Dedifferentiated amniotic fluid mesenchymal stem cell (primary cell): ENCODE measurements around the gene DCAF6.
A peak's percentile ranks its signal among the peaks of the same experiment; 100 is the strongest.
"Not testable (repeated sequence)": the region's sequence is repeated elsewhere in the genome, so short reads cannot be mapped to it uniquely, and the experiment has no call there.

Experiments used
- DNase-seq: peaks from one replicate; pipeline ENCODE4 v3.0.0-alpha.2; 2016; ENCODE audit errors: extremely low spot score

The DCAF6 gene

GRCh38 chr1:168031627-168032026 lies 95.1 kb downstream of the DCAF6 start:
- no peak for DNase-seq

- no peak for DNase-seq
These were observed 95.5 kb downstream of the DCAF6 start for GRCh38 chr1:168032029-168032428.

DNA sequence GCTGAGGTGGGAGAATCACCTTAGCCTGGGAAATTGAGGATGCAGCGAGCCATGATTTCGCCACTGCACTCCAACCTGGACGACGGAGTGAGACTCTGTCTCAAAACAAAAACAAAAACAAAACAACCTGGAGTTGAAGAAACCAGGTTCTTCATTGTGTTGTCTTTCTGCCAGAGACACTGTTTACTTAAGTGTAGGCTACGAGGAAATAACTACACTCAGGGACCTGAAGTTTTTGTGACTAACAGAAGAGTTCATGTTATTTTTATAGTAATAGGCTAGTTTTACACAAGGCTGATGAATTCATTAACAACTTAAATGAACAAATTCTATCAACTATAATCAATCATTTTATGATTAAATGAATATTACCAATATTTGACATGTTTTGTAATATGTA lies 98.9 kb downstream of the DCAF6 start:
- DNase-seq, result no peak

- no peak for DNase-seq
These were observed 105.9 kb downstream of the DCAF6 start for GRCh38 chr1:168042362-168042761.

DNA sequence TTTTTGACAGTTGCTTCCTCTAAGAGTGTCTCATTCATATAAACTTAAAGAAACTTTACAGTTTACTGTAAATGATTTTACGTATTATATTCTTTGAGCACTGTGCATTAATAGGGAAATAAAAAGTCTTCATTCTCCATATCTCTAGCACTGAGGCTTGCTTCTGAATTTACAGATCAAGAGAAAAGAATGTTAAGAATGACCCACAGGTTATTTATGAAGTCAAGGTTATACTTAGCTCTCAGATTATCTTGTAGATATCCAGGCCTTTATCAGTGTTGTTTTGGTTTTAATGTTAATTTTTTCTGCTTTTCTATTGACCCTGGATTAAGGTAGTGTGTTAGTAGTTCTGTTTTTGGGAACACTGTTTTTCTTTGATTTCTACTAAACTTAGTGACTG lies 108.8 kb downstream of the DCAF6 start:
- DNase-seq, result no peak

DNA sequence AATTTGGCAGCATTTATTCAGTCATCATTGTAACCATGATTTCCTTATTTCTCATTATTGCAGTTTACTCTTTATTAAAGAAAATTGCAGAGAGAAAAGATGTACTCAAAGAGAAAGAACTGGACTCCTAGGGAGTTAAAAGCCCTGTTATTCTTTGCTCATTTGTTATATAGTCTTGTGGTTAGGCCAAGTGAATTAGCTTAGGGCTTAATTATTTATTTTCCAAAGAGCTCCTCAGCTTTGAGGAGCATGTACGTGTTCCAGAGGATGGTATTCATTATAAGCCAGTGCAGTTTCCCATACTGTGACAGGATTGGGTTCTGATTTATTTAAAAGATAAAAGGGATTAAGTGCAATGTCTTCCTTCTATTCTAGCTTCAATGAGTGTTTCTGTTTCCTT lies 113.8 kb downstream of the DCAF6 start:
- DNase-seq, result no peak

GRCh38 chr1:168050880-168051279 lies 114.4 kb downstream of the DCAF6 start:
- DNase-seq, result no peak

DNA sequence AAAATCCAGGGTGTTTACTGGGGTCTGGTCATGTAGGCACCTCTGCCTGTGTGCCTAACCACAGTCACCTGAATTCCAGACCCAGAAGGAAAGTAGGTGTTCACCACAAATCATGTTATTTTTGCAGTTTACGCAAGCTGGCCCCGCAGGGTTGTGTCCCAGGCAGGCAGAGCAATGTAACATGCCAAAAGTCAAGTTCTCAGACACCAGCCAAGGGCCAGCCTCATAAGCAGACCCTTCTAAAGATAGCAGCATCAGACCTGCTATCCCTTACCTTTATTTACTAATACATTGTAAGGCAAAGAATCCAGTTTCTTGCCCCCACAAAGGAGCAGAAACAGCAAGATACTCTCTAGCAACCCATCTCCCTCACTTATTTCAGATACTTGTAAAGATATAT lies 117.2 kb downstream of the DCAF6 start:
- DNase-seq, result no peak

GRCh38 chr1:168054117-168054516 lies 117.6 kb downstream of the DCAF6 start:
- DNase-seq, result no peak

- not testable (repeated sequence) for DNase-seq
These were observed 119.7 kb downstream of the DCAF6 start for GRCh38 chr1:168056152-168056551.

DNA sequence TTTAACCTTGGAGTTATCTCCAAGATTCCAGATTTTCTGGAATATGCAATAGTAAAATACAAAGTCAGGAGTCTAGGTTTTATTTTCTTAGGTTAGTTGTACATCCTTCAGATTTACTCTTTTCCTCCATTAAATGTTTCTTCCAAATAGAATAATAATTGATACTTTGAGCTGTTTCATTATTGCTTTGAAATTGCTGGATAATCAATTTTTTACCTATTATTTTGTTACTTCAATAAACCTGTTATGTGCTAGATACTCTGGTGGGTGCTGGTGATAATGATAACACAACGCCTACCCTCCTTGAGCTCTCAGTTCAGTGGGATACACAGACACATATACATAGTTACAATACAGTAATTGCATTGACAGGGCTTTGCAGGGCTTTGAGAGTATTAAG lies 120.9 kb downstream of the DCAF6 start:
- DNase-seq, result no peak

DNA sequence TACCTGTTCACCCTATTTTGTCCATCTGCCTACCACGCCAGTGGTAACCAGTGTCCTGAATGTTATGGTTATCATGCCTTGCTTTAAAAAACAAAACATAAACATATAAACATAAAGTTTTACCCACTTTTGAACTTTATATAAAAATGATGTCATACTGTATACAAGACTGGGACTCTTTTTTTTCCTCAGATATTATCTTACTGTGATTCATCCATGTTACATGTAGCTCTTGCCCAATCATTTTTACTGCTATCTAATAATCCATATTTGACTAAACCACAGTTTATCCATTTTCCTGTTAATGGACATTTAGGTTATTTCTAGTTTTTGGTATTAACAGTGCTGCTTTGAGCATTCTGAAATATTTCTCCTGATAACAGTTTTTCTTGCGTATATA lies 121.4 kb downstream of the DCAF6 start:
- no peak for DNase-seq

DNA sequence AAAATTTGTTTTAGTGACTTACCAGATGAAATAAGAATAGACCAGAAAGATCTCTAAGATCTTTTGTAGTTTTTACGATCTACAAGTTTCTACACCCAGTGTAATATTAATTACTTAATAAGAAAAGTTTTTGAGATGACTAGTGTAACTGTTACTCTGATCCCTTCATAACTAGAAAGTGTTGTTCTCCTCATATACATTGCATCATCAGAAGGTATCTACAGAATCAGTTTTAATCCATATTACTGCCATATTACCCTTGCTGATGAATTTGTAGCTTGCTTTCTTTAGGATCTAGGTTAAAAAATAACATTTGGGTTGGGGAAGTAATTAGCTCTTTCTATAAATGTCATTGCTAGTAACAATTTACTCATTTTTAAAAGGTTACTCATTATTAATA lies 127.7 kb downstream of the DCAF6 start:
- no peak for DNase-seq

GRCh38 chr1:168065506-168065905 lies 129.0 kb downstream of the DCAF6 start:
- DNase-seq, result no peak

DNA sequence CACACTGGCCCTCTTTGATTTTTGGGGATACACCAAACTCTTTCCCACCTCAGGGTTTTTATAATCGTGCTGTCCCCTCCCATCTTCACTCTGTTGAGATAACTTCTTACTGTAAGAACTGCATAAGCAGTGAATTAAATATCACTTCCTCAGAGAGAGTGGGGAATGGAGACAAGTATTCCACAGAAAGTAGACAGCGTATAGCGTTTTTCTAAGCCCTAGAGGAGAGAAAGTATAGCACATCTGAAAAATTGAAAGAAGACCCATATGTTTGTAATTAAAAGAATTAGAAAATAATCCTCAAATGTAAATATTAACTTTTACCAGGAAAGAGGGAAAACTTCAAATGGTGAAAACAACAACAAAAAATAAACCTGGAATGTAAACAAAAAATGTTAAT lies 132.9 kb downstream of the DCAF6 start:
- no peak for DNase-seq

DNA sequence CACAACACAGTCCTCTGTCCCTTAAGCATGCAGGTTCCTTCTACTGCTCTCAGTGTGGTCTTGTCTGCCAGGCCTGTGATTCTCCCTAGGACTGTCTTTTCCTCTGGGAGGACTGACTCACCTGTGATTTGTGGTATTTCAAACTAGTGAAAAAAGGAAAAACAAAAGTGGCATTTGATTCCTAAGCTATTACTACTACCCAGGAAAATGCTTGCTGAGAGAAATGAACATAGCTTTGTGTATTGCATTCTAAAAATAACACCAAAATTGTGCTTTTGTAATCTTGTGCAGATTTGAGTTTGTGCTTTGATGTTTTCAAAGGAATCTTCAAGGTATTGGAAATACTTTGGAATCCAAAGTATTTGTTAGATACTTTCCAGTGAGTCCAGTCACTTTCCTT lies 143.3 kb downstream of the DCAF6 start:
- DNase-seq, result no peak

GRCh38 chr1:168081373-168082007 lies 145.0 kb downstream of the DCAF6 start:
- DNase-seq, result peak; percentile 40

DNA sequence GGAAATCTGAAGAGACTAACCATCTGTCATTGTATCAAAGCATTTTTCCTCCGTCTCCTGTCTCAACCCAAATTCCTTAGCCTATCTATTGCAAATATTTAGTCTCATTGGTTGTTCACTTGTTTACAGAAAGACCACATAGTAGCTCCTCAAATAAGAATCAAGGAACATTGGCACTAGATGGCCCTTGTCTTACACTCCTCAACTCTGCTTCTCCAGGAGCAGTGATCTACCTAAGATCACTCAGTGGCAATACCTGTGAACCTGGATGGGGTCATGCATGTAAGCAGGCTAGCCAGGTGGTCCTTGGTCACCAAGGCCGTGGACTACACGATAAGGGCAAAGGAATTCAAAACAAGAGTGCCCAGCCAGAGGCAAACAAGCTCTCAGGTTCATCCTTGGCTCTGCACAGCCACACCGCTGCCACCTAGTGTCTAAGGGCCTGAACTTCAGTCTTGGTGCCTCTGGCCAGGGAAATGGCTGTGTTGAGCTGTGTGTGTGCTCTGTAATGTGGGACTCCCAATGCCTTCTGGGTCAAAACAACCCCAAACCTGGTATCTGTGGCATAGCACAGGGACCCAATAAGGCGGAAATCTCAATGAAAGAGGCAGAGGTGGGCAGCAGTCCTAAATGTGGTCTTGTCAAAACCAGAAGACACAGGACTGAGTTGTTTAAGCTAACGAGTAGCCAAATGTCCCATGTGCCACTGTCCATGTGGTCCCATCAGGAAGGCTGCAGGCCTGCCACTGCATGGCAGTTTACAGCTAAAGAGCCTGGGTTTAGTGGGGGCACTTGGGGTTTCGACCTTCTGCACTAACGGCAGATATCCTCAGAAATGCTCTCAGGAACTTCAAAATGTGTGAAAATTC lies 145.8 kb downstream of the DCAF6 start:
- peak; percentile 66 for DNase-seq

DNA sequence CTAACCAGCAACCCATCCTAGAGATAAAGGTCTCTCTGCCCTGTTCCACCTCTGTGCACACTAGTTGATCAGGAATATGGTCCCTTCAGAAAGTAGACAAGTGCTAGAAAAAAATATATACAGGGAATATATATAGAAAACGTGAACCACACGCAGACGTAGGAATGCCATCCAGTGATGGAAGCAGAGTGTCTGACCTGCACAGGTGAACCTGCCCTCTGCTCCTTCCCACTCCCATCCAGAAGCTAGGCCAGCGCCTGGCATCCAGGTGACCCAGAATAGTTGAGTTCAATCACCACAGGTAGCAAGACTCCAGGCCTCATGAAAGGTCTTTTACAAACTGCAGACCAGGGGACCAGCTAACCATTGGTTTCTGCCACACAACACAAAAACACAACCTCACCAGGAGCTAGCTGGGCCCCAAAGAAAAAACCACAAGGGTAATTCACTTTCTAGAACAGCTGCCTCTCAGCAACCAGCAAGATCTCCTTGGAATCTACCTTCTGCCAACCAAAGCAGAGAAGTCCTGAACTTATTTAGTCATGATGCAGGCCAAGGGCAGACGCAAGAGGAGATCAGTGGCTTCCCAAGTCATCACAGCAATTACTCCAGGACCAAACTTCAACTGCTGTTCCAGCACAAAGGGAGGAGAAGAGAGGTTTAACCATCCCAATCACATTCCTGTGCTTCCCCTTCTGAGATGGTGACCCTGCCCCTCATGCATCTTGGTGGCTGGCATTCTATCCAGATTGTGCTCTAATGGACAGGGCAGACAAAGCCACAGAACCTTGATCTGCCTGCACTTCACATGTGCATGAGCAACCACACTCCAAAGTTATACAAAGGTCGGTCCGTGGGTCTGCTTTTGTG lies 147.2 kb downstream of the DCAF6 start:
- no peak for DNase-seq

DNA sequence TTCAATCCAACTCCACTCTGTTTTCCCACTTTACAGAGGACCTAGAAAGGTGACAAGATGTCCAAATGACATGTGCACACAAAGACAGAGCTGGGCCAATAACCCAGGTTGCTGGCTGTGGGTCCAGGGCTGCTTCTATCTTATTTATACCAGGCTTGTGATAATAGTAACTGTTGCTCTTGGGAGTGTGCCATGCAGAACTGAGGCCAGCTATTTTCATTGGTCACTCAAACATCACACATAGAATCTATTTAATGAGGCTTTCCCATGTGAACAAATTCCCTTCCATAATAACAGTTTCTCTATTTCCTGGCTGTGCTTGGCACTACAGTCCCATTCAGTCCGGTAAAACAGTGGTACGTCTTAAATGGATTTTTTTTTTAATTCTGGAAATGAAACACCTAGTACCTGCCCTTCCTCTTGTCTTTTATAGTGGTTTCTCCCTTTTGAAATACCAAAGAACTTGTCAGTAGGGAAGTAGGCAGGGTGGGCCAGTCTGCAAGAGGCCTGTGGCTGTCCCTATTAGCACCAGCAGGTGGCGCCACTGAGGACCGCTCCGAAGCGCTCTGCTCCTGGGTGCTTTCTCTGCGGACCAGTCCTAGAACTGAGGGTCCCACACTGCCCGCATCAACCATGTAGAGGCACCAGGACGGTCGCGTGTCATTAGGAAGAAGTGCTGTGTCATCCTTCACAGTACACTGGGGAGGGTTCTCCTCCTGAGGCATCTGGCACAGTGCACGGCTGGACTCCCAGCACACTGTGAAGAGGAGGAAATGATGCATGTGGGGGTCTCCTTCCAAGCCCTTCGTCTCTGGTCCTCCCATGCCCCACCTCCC lies 148.1 kb downstream of the DCAF6 start:
- no peak for DNase-seq

GRCh38 chr1:168085401-168085872 lies 149.0 kb downstream of the DCAF6 start:
- no peak for DNase-seq
